ENCODE data around the gene NRDE2. TPM values are rescaled to one million over a fixed set of nuclear protein-coding genes. Genes with fewer than 3 reads are reported as not detected.

Gene NRDE2
- total RNA-seq, 1 experiment from 2014 or later, result 6.5 TPM

- Histone ChIP-seq H3K9me2 (ENCODE audit: insufficient read depth) (no peaks in the 10 kb centered on the region), H3K4me1 (replicated peaks; ENCODE audit: insufficient read depth) (no peaks in the 10 kb centered on the region), H2AFZ (no peak overlapping the region), H4K20me1 (ENCODE audit: insufficient read depth) (no peaks in the 10 kb centered on the region), H3F3A (ENCODE audit: insufficient read depth, low read depth) (no peaks in the 10 kb centered on the region), H3K4me2 (no peak overlapping the region), H3K27ac (no peak overlapping the region), H3K9me3 (ENCODE audit: insufficient read depth, low read depth) (no peaks in the 10 kb centered on the region), H3K36me3 (ENCODE audit: low read depth) (no peaks in the 10 kb centered on the region), H3K4me3 (no peak overlapping the region), H3K27me3 (ENCODE audit: insufficient read depth, low read depth) (peaks cover 18% of the 10 kb centered on the region; the same call in 1 of the 2 replicates), H3K79me2 (ENCODE audit: low read depth) (no peaks in the 10 kb centered on the region)
- intact Hi-C loops (cut with micrococcal nuclease; ENCODE audit: unreplicated experiment), result no loop called here
- BruUV-seq (replicated peaks), result no TSS peak
- TF ChIP-seq CTCF (conservative IDR thresholded peaks at IDR 0.05), result no peak
- no peak for TF ChIP-seq EZH2 (IDR thresholded peaks at IDR 0.05; ENCODE audit: low read depth)
- ChIA-PET CTCF (no interaction called here), POLR2A (ENCODE audit: unreplicated experiment) (no interaction called here)
- no peak for DNase-seq
Measured at GRCh38 chr14:90228478-90228877, 103.3 kb downstream of the NRDE2 start.

Other genes starting within 250 kb of the NRDE2 start
- 50.8 and 55.4 TPM in 2 replicates for gene PSMC1, start 75.4 kb downstream of the NRDE2 start, total RNA-seq (2021)
- gene CALM1, start 65.1 kb upstream of the NRDE2 start, total RNA-seq (2021), result 103 and 122 TPM in 2 replicates

All from PC-9 (cell line).